Esophagus squamous epithelium (tissue), 5 donors: ENCODE measurements around the gene ACTRT3. TPM values are rescaled to one million over a fixed set of nuclear protein-coding genes. Genes with fewer than 3 reads are reported as not detected.

Experiments used
- DNase-seq: peaks from one replicate; lab custom pipeline; 2025; lab: John Stamatoyannopoulos, UW
- H3K27ac ChIP-seq, 4 donors: fragments of 200-600 bp; sonication (generic); one replicate each; pipeline ENCODE4 v1.5.1; 2016 to 2019; ENCODE audit warnings: mild to moderate bottlenecking in 1 of 4
- H3K27me3 ChIP-seq, 4 donors: fragments of 200-600 bp; sonication (generic); 1 replicate in 3 of 4; 2 replicates in 1 of 4; pipeline versions ENCODE4 v1.5.1 to v1.6.0; 2017 to 2021; ENCODE audit warnings: antibody characterized with exemption in 1 of 4
- H3K36me3 ChIP-seq, 3 donors: fragments of 200-600 bp; sonication (generic); one replicate each; pipeline ENCODE4 v1.5.1; 2016 to 2019
- H3K4me1 ChIP-seq, 3 donors: fragments of 200-600 bp; sonication (generic); one replicate each; pipeline ENCODE4 v1.5.1; 2017 to 2019
- H3K4me3 ChIP-seq, 4 donors: fragments of 200-600 bp; sonication (generic); 1 replicate in 3 of 4; 2 replicates in 1 of 4; pipeline ENCODE4 v1.5.1; 2016 to 2019; ENCODE audit warnings: mild to moderate bottlenecking in 2 of 4, moderate library complexity in 1 of 4
- H3K9me3 ChIP-seq, 3 donors: fragments of 200-600 bp; sonication (generic); one replicate each; pipeline ENCODE4 v1.5.1; 2016 to 2019
- CTCF ChIP-seq, 6 experiments: fragments of 450-650 bp in 4 of 6; fragments of 200-600 bp in 2 of 6; sonication (generic) in 2 of 6; IDR thresholded peaks; one replicate each; pipeline ENCODE4 v1.5.1; 2016 to 2019; ENCODE audit warnings: antibody characterized with exemption in 6 of 6, mild to moderate bottlenecking in 4 of 6, moderate library complexity in 4 of 6
- POLR2A ChIP-seq, 4 donors: fragments of 450-650 bp; IDR thresholded peaks; one replicate each; pipeline ENCODE4 v1.6.1; 2017; ENCODE audit warnings: antibody characterized with exemption in 4 of 4, mild to moderate bottlenecking in 4 of 4, moderate library complexity in 3 of 4
- WGBS, 2 donors: methylation state at CpG; one replicate each; pipeline ENCODE4 v1.1.5; 2018; 5-methylcytosine and 5-hydroxymethylcytosine counted together
- intact Hi-C: fragments of 100-400 bp; cut with DNase I; formaldehyde crosslinking; loops from one replicate; pipeline ENCODE4 v1.15.0; 2022
- total RNA-seq, 4 donors: library from RNA; depleted of rRNA; stranded (reverse); fragments of >200 nt; gene quantifications; one replicate each; pipeline ENCODE4 v1.1.0, GENCODE V29; 2016
- donor health status: DM: yes; HTN: yes; CAD: no.

ACTRT3 gene
- total RNA-seq, 4 donors from 2014 or later, result 0.45 to 3.1 (median 2.0) TPM

DNA sequence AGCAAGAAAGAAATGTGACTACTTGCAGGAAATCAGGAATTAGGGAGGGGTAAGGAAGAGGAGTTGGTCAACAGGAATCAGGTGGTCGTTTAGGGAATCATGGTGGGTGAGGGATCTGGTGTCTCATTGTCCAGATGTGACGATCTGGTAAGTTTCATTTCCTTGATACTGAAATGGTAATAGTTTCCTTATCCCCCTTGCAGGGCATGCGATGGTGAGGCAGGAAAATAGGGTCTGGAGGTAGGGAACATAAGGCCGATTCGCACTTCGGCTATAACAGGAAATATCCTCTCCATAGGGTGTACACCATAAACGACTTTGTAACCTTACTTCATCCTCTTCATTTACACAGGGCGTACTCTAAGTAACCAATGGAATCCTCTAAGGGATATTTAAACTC, 43.9 kb upstream of the ACTRT3 start:
- H3K27me3 ChIP-seq, result peaks cover 0 to 17% (median 0%) of the 10 kb centered on the region in 4 donors
- TF ChIP-seq POLR2A (IDR thresholded peaks at IDR 0.05) (no peak), CTCF (IDR thresholded peaks at IDR 0.05) (no peak)
- no peak for DNase-seq
- peak overlapping the region in 1 of 4 donors; percentile 81 for H3K27ac ChIP-seq
- intact Hi-C loops, result no loop called here
- 53 to 73% methylated on average over 8 of the region's 8 CpGs for WGBS, 2 donors
- H3K9me3 ChIP-seq, result peaks cover 0 to 11% (median 3%) of the 10 kb centered on the region in 3 donors
- no peaks in the 10 kb centered on the region for H3K36me3 ChIP-seq
- H3K4me1 ChIP-seq, result peaks cover 12 to 33% (median 13%) of the 10 kb centered on the region in 3 donors
- peak overlapping the region; percentile 42 to 85 (median 62) for H3K4me3 ChIP-seq

DNA sequence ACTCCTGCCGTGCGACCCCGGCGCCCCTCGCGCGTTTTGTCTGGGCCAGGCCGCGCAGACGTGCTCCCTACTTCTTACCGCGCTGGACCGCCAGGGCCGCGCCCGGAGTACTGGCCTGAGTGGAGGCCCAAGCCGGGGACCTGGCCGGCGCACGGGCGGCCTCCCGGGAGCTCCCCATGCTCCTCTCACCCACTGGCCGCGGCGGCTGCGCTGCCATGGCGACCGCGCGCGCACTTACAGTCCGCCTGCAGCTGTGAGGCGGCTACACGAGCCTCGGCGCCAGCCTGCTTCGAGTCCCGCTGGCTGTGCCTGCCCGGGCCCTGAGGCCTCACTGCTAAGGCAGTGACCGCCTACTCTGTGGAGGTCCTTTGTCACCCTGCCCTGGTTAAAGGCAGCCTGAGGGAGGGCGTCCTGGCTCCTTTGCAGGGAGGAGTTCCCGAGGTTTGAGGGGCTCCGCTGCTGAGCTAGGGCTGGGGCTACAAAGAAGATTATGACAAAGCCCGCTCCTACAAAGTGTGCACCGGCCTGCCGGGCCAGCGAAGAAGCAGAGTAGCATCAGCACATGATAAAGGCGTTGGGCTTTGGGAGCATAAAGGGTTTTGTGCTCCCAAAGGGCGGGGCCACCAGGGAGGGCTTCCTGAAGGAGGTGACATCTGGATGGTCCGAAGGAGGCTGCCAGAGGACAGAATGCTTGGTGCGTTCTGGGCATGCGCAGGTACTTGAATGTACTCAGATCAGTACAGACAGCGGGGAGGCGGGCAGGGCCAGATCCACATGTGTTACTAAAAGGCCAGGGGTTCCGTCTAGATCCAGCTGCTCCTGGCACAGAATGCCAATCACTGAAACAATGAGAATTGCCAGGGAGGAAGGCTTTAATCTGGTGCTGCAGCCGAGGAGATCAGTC, 43.2 kb upstream of the ACTRT3 start, which contains the start of the genes LRRC34 and LRRIQ4:
LRRC34 (minus strand) TSS at position 573 of the 904 bp plus-strand sequence; CDS start at position 217, 356 bp downstream.
LRRIQ4 (plus strand) TSS at position 539 of the 904 bp plus-strand sequence. CDS start 9,052 bp downstream, outside the sequence.
- 10 to 53% methylated on average over 2 to 22 of the region's 56 CpGs for WGBS, 2 donors
- intact Hi-C loops, result no loop called here

DNA sequence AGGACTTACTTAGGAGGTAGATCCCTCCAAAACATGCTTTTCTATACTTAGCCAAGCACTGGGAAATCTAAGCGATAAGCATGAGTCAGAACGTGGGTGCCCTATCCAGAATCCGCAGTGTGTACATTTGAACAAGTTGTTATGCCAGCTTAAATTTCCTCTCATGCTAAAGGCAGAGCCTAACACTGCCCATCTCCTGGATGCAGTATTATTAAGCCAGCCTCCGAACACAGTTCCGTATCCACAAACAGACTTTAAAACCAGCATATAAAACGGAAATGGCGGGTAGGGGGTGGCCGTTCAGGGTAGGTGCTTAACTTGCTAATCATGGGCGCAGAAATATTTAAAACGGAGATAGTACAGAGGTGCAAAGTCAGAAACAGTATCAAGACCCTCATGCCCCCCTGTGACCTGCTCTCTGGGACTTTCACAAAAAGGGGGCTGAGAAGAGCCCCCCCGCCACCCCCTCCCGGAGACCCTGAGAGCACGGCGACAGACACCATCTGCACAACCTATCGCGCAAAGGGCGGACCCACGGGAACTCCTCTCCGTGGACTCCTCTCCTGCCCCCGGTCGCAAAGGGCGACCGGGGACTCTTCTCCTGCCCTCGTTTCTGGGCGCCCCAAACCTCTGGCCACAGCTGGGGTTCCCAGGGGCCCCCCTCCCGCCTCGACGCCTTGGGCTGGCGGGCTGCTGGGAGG, 42.4 kb upstream of the ACTRT3 start:
- peaks cover 12 to 33% (median 13%) of the 10 kb centered on the region in 3 donors for H3K4me1 ChIP-seq
- intact Hi-C loops, result no loop called here
- H3K4me3 ChIP-seq, result peak overlapping the region; percentile 42 to 85 (median 62)
- H3K27ac ChIP-seq, result peak overlapping the region; percentile 41 to 81 (median 68)
- TF ChIP-seq CTCF (IDR thresholded peaks at IDR 0.05), result no peak
- TF ChIP-seq POLR2A (IDR thresholded peaks at IDR 0.05), result no peak
- 7 to 10% methylated on average over 8 to 21 of the region's 29 CpGs for WGBS, 2 donors
- DNase-seq, result no peak
- H3K27me3 ChIP-seq, result peaks cover 0 to 11% (median 0%) of the 10 kb centered on the region in 4 donors
- H3K9me3 ChIP-seq, result peaks cover 0 to 11% (median 3%) of the 10 kb centered on the region in 3 donors
- no peaks in the 10 kb centered on the region for H3K36me3 ChIP-seq

More for the DNA sequence above, 43.2 kb upstream of the ACTRT3 start, which contains the start of the genes LRRC34 and LRRIQ4:
- peaks cover 12 to 33% (median 13%) of the 10 kb centered on the region in 3 donors for H3K4me1 ChIP-seq
- H3K4me3 ChIP-seq, result peak within 1 kb of the TSS; percentile 42 to 85 (median 62)
- H3K27me3 ChIP-seq, result peaks cover 0 to 11% (median 0%) of the 10 kb centered on the region in 4 donors
- H3K36me3 ChIP-seq, result no peaks in the 10 kb centered on the region
- DNase-seq, result peak; percentile 19
- H3K9me3 ChIP-seq, result peaks cover 0 to 11% (median 3%) of the 10 kb centered on the region in 3 donors
- peak within 1 kb of the TSS; percentile 41 to 81 (median 68) for H3K27ac ChIP-seq
- TF ChIP-seq POLR2A (IDR thresholded peaks at IDR 0.05) (no peak), CTCF (IDR thresholded peaks at IDR 0.05) (no peak)

- TF ChIP-seq POLR2A (IDR thresholded peaks at IDR 0.05) (no peak), CTCF (IDR thresholded peaks at IDR 0.05) (no peak)
- 31 to 34% methylated on average over 2 of the region's 2 CpGs for WGBS, 2 donors
- Histone ChIP-seq H3K27ac (no peak overlapping the region), H3K9me3 (no peaks in the 10 kb centered on the region), H3K27me3 (peaks cover 0 to 11% (median 0%) of the 10 kb centered on the region in 4 donors), H3K36me3 (no peaks in the 10 kb centered on the region), H3K4me1 (peaks cover 12 to 33% (median 13%) of the 10 kb centered on the region in 3 donors), H3K4me3 (no peak overlapping the region)
- no peak for DNase-seq
- intact Hi-C loops, result no loop called here
Observed at GRCh38 chr3:169809230-169809795, 40.0 kb upstream of the ACTRT3 start.
